ENCODE measurements around the gene VEGFA.
A peak's percentile ranks its signal among the peaks of the same experiment; 100 is the strongest.

Gene VEGFA

DNA sequence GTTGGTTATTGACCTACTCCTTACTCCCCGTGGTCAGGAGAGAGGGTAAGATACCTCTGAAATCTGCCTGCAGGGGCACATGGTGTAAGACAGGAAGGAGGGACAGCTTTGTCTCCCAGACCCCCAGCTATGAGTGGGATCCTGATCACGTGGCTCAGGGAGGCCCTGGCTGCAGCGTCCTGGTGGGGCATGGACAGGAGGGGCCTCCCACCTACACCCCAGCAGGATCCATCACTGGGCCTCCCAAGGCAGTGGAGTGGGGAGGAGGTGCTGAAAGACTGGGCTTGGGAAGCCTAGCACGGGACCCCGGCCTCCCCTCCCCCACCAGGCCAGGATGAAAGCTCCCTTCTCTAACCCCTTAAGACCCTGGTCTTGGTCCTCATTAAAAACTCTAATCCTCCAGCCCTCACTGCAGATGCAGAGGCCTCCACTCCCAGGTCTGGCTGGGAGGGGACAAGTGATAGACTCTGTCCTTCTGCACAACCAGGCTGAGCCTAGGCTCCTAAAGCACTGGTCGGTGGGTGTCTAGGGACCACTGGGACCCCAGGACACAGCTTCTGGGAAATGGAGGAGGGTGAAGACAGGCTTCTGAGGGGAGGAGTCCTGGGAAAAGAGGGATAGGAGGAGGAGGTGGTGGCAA is 29.6 kb upstream of the VEGFA start:
- H3K27ac ChIP-seq (replicated peaks), result no peak overlapping the region
- H3K4me3 ChIP-seq (replicated peaks; ENCODE audit: insufficient read depth, low read length), result no peak overlapping the region
- no peak for TF ChIP-seq SPI1 (IDR thresholded peaks at IDR 0.05; ENCODE audit: borderline replicate concordance, low read depth)
- TF ChIP-seq, protein P1, sequence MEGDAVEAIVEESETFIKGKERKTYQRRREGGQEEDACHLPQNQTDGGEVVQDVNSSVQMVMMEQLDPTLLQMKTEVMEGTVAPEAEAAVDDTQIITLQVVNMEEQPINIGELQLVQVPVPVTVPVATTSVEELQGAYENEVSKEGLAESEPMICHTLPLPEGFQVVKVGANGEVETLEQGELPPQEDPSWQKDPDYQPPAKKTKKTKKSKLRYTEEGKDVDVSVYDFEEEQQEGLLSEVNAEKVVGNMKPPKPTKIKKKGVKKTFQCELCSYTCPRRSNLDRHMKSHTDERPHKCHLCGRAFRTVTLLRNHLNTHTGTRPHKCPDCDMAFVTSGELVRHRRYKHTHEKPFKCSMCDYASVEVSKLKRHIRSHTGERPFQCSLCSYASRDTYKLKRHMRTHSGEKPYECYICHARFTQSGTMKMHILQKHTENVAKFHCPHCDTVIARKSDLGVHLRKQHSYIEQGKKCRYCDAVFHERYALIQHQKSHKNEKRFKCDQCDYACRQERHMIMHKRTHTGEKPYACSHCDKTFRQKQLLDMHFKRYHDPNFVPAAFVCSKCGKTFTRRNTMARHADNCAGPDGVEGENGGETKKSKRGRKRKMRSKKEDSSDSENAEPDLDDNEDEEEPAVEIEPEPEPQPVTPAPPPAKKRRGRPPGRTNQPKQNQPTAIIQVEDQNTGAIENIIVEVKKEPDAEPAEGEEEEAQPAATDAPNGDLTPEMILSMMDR (IDR thresholded peaks at IDR 0.05; ENCODE audit: insufficient read depth, low read length), result no peak
- no peak for TF ChIP-seq POLR2AphosphoS5 (IDR thresholded peaks at IDR 0.05; ENCODE audit: low read depth)
- TF ChIP-seq, protein P2, sequence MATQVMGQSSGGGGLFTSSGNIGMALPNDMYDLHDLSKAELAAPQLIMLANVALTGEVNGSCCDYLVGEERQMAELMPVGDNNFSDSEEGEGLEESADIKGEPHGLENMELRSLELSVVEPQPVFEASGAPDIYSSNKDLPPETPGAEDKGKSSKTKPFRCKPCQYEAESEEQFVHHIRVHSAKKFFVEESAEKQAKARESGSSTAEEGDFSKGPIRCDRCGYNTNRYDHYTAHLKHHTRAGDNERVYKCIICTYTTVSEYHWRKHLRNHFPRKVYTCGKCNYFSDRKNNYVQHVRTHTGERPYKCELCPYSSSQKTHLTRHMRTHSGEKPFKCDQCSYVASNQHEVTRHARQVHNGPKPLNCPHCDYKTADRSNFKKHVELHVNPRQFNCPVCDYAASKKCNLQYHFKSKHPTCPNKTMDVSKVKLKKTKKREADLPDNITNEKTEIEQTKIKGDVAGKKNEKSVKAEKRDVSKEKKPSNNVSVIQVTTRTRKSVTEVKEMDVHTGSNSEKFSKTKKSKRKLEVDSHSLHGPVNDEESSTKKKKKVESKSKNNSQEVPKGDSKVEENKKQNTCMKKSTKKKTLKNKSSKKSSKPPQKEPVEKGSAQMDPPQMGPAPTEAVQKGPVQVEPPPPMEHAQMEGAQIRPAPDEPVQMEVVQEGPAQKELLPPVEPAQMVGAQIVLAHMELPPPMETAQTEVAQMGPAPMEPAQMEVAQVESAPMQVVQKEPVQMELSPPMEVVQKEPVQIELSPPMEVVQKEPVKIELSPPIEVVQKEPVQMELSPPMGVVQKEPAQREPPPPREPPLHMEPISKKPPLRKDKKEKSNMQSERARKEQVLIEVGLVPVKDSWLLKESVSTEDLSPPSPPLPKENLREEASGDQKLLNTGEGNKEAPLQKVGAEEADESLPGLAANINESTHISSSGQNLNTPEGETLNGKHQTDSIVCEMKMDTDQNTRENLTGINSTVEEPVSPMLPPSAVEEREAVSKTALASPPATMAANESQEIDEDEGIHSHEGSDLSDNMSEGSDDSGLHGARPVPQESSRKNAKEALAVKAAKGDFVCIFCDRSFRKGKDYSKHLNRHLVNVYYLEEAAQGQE (IDR thresholded peaks at IDR 0.05; ENCODE audit: insufficient replicate concordance, low read depth), result no peak
- no peak for TF ChIP-seq GABPA (IDR thresholded peaks at IDR 0.05; ENCODE audit: low read depth)
- no peaks in the 10 kb centered on the region for H3K27me3 ChIP-seq (ENCODE audit: insufficient read depth, poor library complexity, severe bottlenecking)
- no peak for DNase-seq (ENCODE audit: low read depth in 1 of 2, low spot score in 1 of 2)

GRCh38 chr6:43740961-43741764 is 28.8 kb upstream of the VEGFA start:
- Histone ChIP-seq H3K27ac (replicated peaks) (no peak overlapping the region), H3K4me3 (replicated peaks; ENCODE audit: insufficient read depth, low read length) (no peak overlapping the region), H3K27me3 (ENCODE audit: insufficient read depth, poor library complexity, severe bottlenecking) (no peaks in the 10 kb centered on the region)
- DNase-seq (ENCODE audit: low read depth in 1 of 2, low spot score in 1 of 2), result no peak
- TF ChIP-seq SPI1 (IDR thresholded peaks at IDR 0.05; ENCODE audit: borderline replicate concordance, low read depth), result 0 out of 2 replicates have a peak, but pooled peaks have one; percentile 10
- TF ChIP-seq GABPA (IDR thresholded peaks at IDR 0.05; ENCODE audit: low read depth), result no peak

DNA sequence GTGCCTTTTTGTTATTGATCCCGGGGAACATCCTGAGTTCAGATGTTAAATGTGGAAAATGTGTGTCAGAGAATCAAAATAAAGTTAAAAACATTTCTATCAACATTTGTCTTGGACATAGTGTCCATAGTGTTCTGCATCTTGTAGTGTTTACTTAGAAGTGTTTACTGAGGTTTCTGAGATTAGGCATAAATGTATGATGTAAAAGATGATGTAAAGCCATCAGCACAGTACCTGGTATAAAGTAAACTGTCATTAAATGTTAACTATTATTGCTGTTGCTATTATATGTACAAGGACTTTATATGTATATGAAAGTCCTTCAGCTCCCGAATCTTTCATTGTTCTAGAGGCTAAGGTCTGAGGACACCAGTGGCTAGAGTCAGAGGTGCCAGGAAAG is 28.2 kb upstream of the VEGFA start:
- TF ChIP-seq GABPA (IDR thresholded peaks at IDR 0.05; ENCODE audit: low read depth), result no peak
- TF ChIP-seq, protein P1 (IDR thresholded peaks at IDR 0.05; ENCODE audit: insufficient read depth, low read length), result no peak
- no peak for TF ChIP-seq POLR2AphosphoS5 (IDR thresholded peaks at IDR 0.05; ENCODE audit: low read depth)
- TF ChIP-seq SPI1 (IDR thresholded peaks at IDR 0.05; ENCODE audit: borderline replicate concordance, low read depth), result no peak
- no peak overlapping the region for H3K4me3 ChIP-seq (replicated peaks; ENCODE audit: insufficient read depth, low read length)
- no peak for DNase-seq (ENCODE audit: low read depth in 1 of 2, low spot score in 1 of 2)
- no peaks in the 10 kb centered on the region for H3K27me3 ChIP-seq (ENCODE audit: insufficient read depth, poor library complexity, severe bottlenecking)
- no peak overlapping the region for H3K27ac ChIP-seq (replicated peaks)

DNA sequence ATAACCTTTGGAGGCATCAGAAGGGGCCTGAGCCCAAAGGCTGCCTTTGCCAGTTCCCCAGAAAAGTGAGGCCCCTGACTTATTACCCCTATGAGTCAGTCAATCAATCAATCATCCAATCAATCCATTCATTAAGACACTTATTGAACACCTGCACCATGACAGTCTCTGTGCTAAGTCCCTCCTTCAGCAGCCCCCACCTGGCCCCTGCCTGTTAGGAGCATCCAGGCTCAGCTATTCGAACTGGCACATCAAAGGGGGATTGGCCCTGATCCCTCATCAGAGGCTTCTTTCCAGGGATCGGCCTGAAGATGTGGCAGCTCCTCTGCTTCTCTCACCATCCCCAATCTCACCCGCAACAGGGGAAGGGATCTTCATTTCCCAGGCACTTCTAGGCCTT is 27.7 kb upstream of the VEGFA start:
- no peak overlapping the region for H3K27ac ChIP-seq (replicated peaks)

More for the DNA sequence above, 27.7 kb upstream of the VEGFA start:
- no peak for DNase-seq (ENCODE audit: low read depth in 1 of 2, low spot score in 1 of 2)
- Histone ChIP-seq H3K4me3 (replicated peaks; ENCODE audit: insufficient read depth, low read length) (no peak overlapping the region), H3K27me3 (ENCODE audit: insufficient read depth, poor library complexity, severe bottlenecking) (no peaks in the 10 kb centered on the region)
- TF ChIP-seq GABPA (IDR thresholded peaks at IDR 0.05; ENCODE audit: low read depth) (no peak), POLR2AphosphoS5 (IDR thresholded peaks at IDR 0.05; ENCODE audit: low read depth) (no peak)
- TF ChIP-seq, protein P2 (IDR thresholded peaks at IDR 0.05; ENCODE audit: insufficient replicate concordance, low read depth), result no peak
- TF ChIP-seq, protein P1 (IDR thresholded peaks at IDR 0.05; ENCODE audit: insufficient read depth, low read length), result no peak

All from HL-60 (cell line).